ENCODE data around the gene GCNT2. TPM values are rescaled to one million over a fixed set of nuclear protein-coding genes. Genes with fewer than 3 reads are reported as not detected.
"Not testable (repeated sequence)": the region's sequence is repeated elsewhere in the genome, so short reads cannot be mapped to it uniquely, and the experiment has no call there.

The GCNT2 gene
- total RNA-seq, 1 experiment from 2014 or later, result 6.8 TPM

GRCh38 chr6:10580570-10580969 lies 59.4 kb downstream of the GCNT2 start:
- no peak for DNase-seq (ENCODE audit: low spot score)

- DNase-seq (ENCODE audit: low spot score), result not testable (repeated sequence)
Measured at GRCh38 chr6:10581402-10581801, 60.3 kb downstream of the GCNT2 start.

GRCh38 chr6:10582774-10583508 lies 61.8 kb downstream of the GCNT2 start:
- no peak for DNase-seq (ENCODE audit: low spot score)

- DNase-seq (ENCODE audit: low spot score), result no peak
Measured at GRCh38 chr6:10583509-10583901, 62.4 kb downstream of the GCNT2 start.

- no peak for DNase-seq (ENCODE audit: low spot score)
Measured at GRCh38 chr6:10584607-10585006, 63.5 kb downstream of the GCNT2 start.

- no peak for DNase-seq (ENCODE audit: low spot score)
Measured at GRCh38 chr6:10585209-10585845, 64.2 kb downstream of the GCNT2 start.

- DNase-seq (ENCODE audit: low spot score), result no peak
Measured at GRCh38 chr6:10586302-10586701, 65.2 kb downstream of the GCNT2 start.

GRCh38 chr6:10587656-10588406 lies 66.7 kb downstream of the GCNT2 start:
- DNase-seq (ENCODE audit: low spot score), result peak; percentile 10

- no peak for DNase-seq (ENCODE audit: low spot score)
Measured at GRCh38 chr6:10588562-10589428, 67.6 kb downstream of the GCNT2 start.

- no peak for DNase-seq (ENCODE audit: low spot score)
Measured at GRCh38 chr6:10589429-10589727, 68.2 kb downstream of the GCNT2 start.

- no peak for DNase-seq (ENCODE audit: low spot score)
Measured at GRCh38 chr6:10589983-10590382, 68.8 kb downstream of the GCNT2 start.

GRCh38 chr6:10591422-10592160 lies 70.4 kb downstream of the GCNT2 start:
- no peak for DNase-seq (ENCODE audit: low spot score)

- peak; percentile 66 for DNase-seq (ENCODE audit: low spot score)
Measured at GRCh38 chr6:10595731-10596664, 74.8 kb downstream of the GCNT2 start.

GRCh38 chr6:10597499-10598001 lies 76.4 kb downstream of the GCNT2 start:
- DNase-seq (ENCODE audit: low spot score), result no peak

GRCh38 chr6:10598084-10598960 lies 77.2 kb downstream of the GCNT2 start:
- no peak for DNase-seq (ENCODE audit: low spot score)

GRCh38 chr6:10599046-10599445 lies 77.9 kb downstream of the GCNT2 start:
- DNase-seq (ENCODE audit: low spot score), result no peak

GRCh38 chr6:10600681-10601080 lies 79.5 kb downstream of the GCNT2 start:
- DNase-seq (ENCODE audit: low spot score), result not testable (repeated sequence)

- no peak for DNase-seq (ENCODE audit: low spot score)
Measured at GRCh38 chr6:10603219-10603618, 82.1 kb downstream of the GCNT2 start.

- DNase-seq (ENCODE audit: low spot score), result no peak
Measured at GRCh38 chr6:10609038-10609437, 87.9 kb downstream of the GCNT2 start.
